Peyer's patch (tissue), 4 donors: ENCODE measurements around the gene SLC30A4. TPM values are rescaled to one million over a fixed set of nuclear protein-coding genes. Genes with fewer than 3 reads are reported as not detected.

ENCODE experiments used
- DNase-seq, 3 donors: peaks; one replicate each; pipeline ENCODE4 v3.0.0-alpha.2; 2017 to 2019
- H3K27ac ChIP-seq, 4 donors: fragments of 200-600 bp; sonication (generic); one replicate each; pipeline ENCODE4 v1.5.1; 2016 to 2019
- H3K27me3 ChIP-seq, 2 donors: fragments of 200-600 bp; sonication (generic); one replicate each; pipeline ENCODE4 v1.5.1; 2019
- H3K36me3 ChIP-seq, 3 donors: fragments of 200-600 bp; sonication (generic); one replicate each; pipeline ENCODE4 v1.5.1; 2016 to 2019
- H3K4me1 ChIP-seq, 4 donors: fragments of 200-600 bp; sonication (generic); one replicate each; pipeline ENCODE4 v1.5.1; 2016 to 2019
- H3K4me3 ChIP-seq, 4 donors: fragments of 200-600 bp; sonication (generic); 1 replicate in 3 of 4; 2 replicates in 1 of 4; pipeline ENCODE4 v1.5.1; 2016 to 2019; ENCODE audit warnings: mild to moderate bottlenecking in 1 of 4
- H3K9me3 ChIP-seq, 4 donors: fragments of 200-600 bp; sonication (generic); one replicate each; pipeline ENCODE4 v1.5.1; 2016 to 2019; ENCODE audit warnings: mild to moderate bottlenecking in 1 of 4
- CTCF ChIP-seq, 6 experiments: fragments of 450-650 bp in 4 of 6; fragments of 200-600 bp in 2 of 6; sonication (generic) in 1 of 6; IDR thresholded peaks; one replicate each; pipeline ENCODE4 v1.5.1; 2017 to 2019; ENCODE audit warnings: antibody characterized with exemption in 6 of 6, mild to moderate bottlenecking in 3 of 6, moderate library complexity in 1 of 6
- POLR2A ChIP-seq, 2 donors: fragments of 450-650 bp; IDR thresholded peaks; one replicate each; pipeline ENCODE4 v1.5.1; 2017; ENCODE audit warnings: antibody characterized with exemption in 2 of 2, mild to moderate bottlenecking in 2 of 2, moderate library complexity in 2 of 2
- total RNA-seq, 4 donors: library from RNA; depleted of rRNA; stranded (reverse); fragments of >200 nt; gene quantifications; one replicate each; pipeline ENCODE4 v1.1.0, GENCODE V29; 2016

SLC30A4 gene
- total RNA-seq, 4 donors from 2014 or later = 6.6 to 63.4 (median 42.0) TPM

GRCh38 chr15:45549541-45550220 lies 27.1 kb upstream of the SLC30A4 start:
- DNase-seq = no peak
- H3K4me3 ChIP-seq = no peak overlapping the region

GRCh38 chr15:45548753-45549520 lies 26.4 kb upstream of the SLC30A4 start:
- no peak for DNase-seq
- Histone ChIP-seq H3K27me3 (no peaks in the 10 kb centered on the region), H3K36me3 (no peaks in the 10 kb centered on the region), H3K9me3 (no peaks in the 10 kb centered on the region), H3K4me1 (no peaks in the 10 kb centered on the region), H3K27ac (no peak overlapping the region), H3K4me3 (no peak overlapping the region)
- TF ChIP-seq POLR2A (IDR thresholded peaks at IDR 0.05) (no peak), CTCF (IDR thresholded peaks at IDR 0.05) (no peak)

More at GRCh38 chr15:45549541-45550220, 27.1 kb upstream of the SLC30A4 start:
- Histone ChIP-seq H3K27ac (no peak overlapping the region), H3K27me3 (no peaks in the 10 kb centered on the region), H3K9me3 (no peaks in the 10 kb centered on the region), H3K36me3 (no peaks in the 10 kb centered on the region), H3K4me1 (no peaks in the 10 kb centered on the region)
- TF ChIP-seq CTCF (IDR thresholded peaks at IDR 0.05) = no peak

- H3K27me3 ChIP-seq = no peaks in the 10 kb centered on the region
- no peaks in the 10 kb centered on the region for H3K4me1 ChIP-seq
- no peak overlapping the region for H3K27ac ChIP-seq
- H3K9me3 ChIP-seq = no peaks in the 10 kb centered on the region
- TF ChIP-seq POLR2A (IDR thresholded peaks at IDR 0.05) = no peak
- TF ChIP-seq CTCF (IDR thresholded peaks at IDR 0.05) = no peak
- no peak for DNase-seq
- H3K4me3 ChIP-seq = no peak overlapping the region
- H3K36me3 ChIP-seq = no peaks in the 10 kb centered on the region
Observed at GRCh38 chr15:45546789-45547188, 24.2 kb upstream of the SLC30A4 start.

GRCh38 chr15:45544266-45545023 lies 21.9 kb upstream of the SLC30A4 start:
- Histone ChIP-seq H3K27ac (no peak overlapping the region), H3K36me3 (no peaks in the 10 kb centered on the region), H3K27me3 (no peaks in the 10 kb centered on the region), H3K4me1 (no peaks in the 10 kb centered on the region), H3K9me3 (no peaks in the 10 kb centered on the region), H3K4me3 (no peak overlapping the region)
- DNase-seq = no peak
- TF ChIP-seq POLR2A (IDR thresholded peaks at IDR 0.05) (no peak), CTCF (IDR thresholded peaks at IDR 0.05) (no peak)

GRCh38 chr15:45543051-45543450 lies 20.5 kb upstream of the SLC30A4 start:
- no peak overlapping the region for H3K27ac ChIP-seq
- DNase-seq = no peak
- TF ChIP-seq POLR2A (IDR thresholded peaks at IDR 0.05) (no peak), CTCF (IDR thresholded peaks at IDR 0.05) (no peak)

More at GRCh38 chr15:45543051-45543450, 20.5 kb upstream of the SLC30A4 start:
- H3K27me3 ChIP-seq = no peaks in the 10 kb centered on the region
- H3K9me3 ChIP-seq = no peaks in the 10 kb centered on the region
- no peaks in the 10 kb centered on the region for H3K36me3 ChIP-seq
- no peak overlapping the region for H3K4me3 ChIP-seq
- no peaks in the 10 kb centered on the region for H3K4me1 ChIP-seq
